NCI-H82 (cell line): ENCODE results near the gene COL9A1.
"Not testable (repeated sequence)": the region's sequence is repeated elsewhere in the genome, so short reads cannot be mapped to it uniquely, and the experiment has no call there.

Experiments used
- DNase-seq: peaks from one replicate; lab custom pipeline; 2025; lab: John Stamatoyannopoulos, UW

COL9A1 gene

DNA sequence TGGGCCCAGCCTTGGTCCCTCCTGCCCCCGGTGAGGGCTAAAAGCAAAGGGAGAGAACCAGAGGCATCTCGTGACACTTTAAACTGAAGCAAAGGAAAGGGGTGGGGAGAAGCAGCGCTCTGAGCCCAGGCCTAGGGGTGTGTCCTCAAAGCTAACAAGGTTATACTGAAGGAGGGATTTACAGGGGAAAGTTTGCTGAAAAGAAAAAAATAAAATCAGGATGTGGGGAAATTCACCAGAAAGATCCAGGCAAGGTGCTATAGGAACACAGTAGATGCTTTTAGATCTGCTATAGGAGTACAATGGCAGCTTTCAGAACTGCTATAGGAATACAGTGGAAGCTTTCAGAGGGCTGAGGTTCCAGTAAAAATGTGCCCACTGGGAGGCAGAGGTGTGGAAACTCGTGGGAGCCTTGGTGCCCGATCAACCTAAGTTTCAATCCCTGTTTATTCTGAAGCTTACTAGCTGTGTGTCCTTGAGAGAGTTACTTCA, at the start of gene COL9A1:
Gene COL9A1 (minus strand): TSS at position 51 of the 492 bp plus-strand sequence. CDS start 160 bp downstream, outside the sequence.
- DNase-seq = no peak

DNA sequence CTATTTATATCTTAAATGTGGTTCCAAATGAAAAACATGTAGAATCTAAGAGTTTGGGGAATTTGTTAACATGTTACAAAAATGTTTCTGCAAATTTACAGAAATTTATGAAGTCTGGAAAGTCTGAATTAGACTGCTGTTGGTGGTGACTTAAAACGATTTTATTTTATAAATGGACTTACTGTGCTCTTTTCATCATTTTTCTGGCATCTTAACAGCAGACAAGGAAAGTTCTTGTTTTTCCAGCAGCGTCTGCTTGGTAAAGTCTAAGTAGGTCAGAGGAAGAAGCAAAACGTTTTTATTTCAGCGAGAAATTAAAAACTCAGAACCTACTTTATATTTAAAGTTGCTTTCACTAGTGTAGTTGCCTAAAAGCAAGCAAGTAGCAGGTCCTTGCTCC, 48.6 kb upstream of the COL9A1 start:
- DNase-seq = no peak

- no peak for DNase-seq
These were observed 42.7 kb upstream of the COL9A1 start for GRCh38 chr6:70345619-70346018.

GRCh38 chr6:70343313-70343712, 40.4 kb upstream of the COL9A1 start:
- DNase-seq = no peak

- not testable (repeated sequence) for DNase-seq
These were observed 36.9 kb upstream of the COL9A1 start for GRCh38 chr6:70339810-70340209.

GRCh38 chr6:70338775-70339174, 35.9 kb upstream of the COL9A1 start:
- DNase-seq = no peak

- no peak for DNase-seq
These were observed 34.8 kb upstream of the COL9A1 start for GRCh38 chr6:70337743-70338105.

DNA sequence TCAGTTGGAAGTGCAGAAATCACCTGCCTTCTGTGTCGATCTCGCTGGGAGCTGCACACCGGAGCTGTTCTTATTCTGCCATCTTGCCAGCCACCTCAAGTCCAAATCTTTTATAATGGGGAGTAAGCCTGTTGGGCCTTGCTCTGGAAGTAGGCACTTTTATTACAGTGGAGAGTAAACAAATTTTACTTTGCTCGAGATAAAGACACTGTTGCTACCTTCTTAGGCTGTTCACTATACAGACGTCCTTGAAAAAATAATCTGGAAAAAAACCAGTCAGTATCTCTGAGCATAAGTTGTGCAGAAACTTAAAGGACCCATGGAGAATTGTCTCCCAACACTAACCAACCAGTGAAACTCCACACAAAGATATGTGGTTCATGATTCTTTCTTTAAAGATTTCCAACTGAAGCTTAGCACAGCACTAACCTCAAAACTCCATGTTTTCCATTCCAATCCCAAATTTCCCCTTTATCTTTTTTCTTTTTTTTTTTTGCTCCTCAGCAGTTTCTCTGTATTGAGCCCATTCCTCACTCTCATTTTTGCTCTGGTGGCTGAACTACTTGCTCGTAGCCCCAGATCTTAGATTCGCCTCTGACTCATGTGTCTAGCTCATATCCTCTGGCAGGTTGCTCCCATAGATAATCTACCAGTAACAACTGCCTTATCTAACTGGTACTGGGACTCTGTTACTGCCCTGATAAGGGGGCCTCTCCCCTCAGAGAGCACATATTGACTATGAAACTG, 34.3 kb upstream of the COL9A1 start:
- DNase-seq = no peak

- DNase-seq = no peak
These were observed 24.2 kb upstream of the COL9A1 start for GRCh38 chr6:70327036-70327435.

DNA sequence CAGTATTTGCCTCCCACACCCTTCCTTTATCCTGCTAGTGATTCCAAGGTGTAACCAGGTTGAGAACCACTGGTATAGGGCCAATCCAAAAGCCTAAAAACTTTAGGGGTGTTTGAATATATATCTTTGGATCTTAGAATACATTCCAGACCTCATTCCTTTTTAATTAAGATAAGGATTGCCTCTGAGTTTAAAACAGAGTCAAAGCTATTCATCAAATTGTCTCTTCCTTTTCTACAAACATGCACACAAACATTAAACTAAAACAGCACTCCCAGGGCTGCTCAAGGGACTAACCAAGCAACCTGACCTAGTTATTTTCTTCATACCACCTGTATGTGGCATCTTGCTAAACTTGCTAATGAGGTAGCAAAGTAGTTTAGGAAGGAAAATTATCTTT, 22.1 kb upstream of the COL9A1 start:
- no peak for DNase-seq

DNA sequence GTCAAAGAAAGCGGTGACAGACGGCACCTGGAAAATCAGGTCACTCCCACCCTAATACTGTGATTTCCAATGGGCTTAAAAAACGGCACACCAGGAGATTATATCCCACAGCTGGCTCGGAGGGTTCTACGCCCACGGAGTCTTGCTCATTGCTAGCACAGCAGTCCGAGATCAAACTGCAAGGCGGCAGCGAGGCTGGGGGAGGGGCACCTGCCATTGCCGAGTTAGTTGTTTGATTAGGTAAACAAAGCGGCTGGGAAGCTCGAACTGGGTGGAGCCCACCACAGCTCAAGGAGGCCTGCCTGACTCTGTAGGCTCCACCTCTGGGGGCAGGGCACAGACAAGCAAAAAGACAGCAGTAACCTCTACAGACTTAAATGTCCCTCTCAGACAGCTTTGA, 14.9 kb upstream of the COL9A1 start:
- DNase-seq = not testable (repeated sequence)

DNA sequence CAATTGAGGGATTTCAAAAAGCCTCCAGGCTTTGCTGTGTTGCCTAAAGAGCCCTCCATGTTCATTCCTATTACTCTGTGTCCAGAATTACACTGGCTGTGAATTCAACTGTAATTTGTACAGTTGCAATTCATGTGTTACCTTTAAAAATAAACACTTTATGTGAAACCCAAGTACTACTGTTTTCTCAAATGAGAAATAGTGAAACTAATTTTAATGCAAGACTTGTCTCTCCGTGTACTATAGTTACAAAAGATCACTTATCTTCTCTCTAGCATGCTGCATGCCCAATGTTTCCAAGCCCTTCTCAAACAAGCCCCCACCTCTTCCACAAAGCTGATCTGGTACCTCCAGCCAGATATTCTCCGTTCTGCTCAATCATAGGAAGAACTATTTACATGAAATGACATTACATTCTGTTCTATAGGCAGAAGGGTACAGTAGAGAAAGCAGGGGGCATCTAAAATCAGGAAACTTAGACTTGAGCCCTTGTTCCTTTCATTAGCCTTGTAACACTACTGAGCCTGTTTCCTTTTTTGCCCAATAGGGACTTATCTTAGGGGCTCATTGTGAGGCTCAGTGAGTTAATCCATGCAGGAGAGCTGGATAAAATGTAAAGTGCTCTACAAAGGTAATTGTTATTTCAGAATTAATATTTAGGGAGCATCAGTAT, 12.3 kb upstream of the COL9A1 start:
- no peak for DNase-seq

GRCh38 chr6:70314296-70314695, 11.4 kb upstream of the COL9A1 start:
- DNase-seq = no peak

DNA sequence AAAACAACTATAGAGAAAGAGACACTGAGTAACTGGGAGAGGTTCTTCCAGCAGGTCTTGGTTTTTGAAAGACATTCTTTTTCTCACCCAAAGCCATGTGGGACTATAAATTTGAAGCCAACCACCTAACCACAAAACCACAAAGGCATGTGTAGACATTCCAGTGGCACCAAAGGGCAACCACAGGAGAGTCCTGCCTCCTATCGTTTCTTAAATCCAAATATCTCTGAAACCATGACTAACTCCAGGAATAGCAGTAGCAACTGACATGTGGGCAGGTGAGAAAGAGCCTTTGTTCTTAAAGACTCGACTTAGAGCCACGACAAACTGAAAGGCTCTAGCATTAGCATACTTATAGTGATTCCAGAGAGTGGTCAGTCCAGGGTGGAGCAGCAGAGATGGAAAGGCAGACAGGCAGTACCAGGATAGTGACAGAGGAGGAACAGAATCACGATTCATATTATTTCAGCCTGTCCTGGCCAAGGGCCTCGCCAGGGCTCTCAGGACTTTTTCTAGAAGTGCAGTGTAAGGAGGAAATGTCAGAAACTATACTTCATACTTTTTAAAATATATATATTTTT, 9.4 kb upstream of the COL9A1 start:
- DNase-seq = no peak

DNA sequence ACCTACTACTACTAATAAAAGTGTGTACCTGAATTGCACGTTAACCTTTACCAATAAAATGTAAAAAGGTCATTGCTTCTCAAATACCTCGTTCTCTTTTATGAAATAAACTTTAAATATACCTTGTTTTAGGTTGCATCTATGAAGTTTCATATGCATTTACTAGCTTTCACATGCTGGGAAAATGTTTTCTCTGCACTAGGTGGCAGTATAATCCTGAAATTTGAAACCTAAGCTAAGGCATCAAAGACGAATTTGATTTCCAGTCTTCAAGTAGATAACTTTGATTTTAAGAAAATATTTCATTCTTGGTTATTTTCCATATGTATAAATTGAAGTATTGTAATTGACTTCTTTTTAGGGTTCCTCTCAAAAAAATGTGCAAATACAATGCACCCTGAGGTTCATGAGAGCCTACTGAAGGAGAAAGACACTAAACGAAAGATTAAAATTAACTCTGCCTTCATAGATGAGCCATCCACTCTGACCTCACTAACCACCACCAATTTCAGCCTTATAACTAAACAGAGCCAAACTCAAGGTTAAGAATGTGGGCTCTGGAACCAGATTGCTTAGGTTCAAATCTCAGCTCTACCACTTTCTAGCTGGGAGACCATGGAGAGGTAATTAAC, 7.3 kb upstream of the COL9A1 start:
- DNase-seq = peak; percentile 60

GRCh38 chr6:70309243-70309642, 6.4 kb upstream of the COL9A1 start:
- peak; percentile 3 for DNase-seq

GRCh38 chr6:70308142-70308541, 5.3 kb upstream of the COL9A1 start:
- peak; percentile 34 for DNase-seq

DNA sequence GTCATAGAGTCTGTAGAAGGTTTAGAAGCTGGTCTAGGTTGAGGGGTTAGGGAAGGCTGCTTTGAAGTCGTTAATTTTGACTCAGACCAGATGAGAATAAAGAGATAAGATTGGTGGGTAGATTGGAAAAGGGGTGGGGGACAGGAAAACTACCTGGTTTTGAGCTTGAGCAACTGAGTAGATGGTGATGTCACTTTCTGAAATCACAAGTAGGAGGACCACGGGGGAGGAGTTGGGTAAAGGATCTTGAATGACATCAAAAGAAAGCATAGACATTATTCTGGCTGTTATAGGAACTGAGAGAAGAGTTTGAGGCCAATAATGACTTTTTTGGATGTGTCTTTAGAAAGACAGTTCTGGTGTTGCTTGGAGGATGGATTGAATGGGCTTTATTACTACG, 4.1 kb upstream of the COL9A1 start:
- DNase-seq = no peak

DNA sequence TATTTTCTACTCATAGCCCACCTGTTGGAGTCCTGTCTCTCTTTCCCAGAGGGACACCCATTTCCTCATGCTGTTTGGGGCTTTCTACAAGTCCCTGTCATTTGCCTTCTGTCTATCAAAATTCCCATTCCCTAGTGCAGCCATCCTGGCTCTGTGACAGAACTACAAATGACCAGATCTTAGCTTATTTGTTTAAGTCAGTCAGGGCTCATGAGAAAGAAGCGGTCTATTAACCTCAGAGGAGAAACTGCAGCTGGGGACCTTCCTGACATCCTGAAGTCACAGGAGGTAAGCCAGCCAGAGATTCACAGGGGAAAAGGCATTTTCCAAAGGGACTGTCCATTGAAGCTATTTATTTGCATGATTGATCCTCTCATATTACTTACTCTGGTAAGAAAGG, 1.7 kb upstream of the COL9A1 start:
- no peak for DNase-seq

GRCh38 chr6:70299456-70299855, 3.4 kb downstream of the COL9A1 start:
- DNase-seq = no peak

DNA sequence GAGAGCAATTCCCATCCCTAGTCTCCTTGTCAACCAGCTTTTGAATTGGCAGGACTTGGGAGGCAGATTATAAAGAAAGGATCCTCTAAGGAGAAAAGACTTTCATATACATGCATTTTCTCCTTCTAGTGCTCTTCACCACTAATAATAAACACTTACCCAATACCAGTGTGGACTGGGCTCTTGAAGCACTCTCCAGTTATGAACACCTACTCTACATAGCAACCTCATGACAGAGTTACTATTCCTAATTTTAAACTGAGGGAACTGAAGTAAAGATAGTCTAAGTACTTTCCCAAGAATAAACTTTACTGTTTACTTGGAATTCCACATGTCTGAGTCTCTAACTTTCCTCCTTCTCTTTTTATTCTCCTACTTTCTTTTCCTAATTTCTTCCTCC, 4.8 kb downstream of the COL9A1 start:
- DNase-seq = no peak

- no peak for DNase-seq
These were observed 10.7 kb downstream of the COL9A1 start for GRCh38 chr6:70292193-70292592.

GRCh38 chr6:70289299-70289698, 13.6 kb downstream of the COL9A1 start:
- peak; percentile 17 for DNase-seq
